ENCODE measurements around the gene EIF2S3. TPM values are rescaled to one million over a fixed set of nuclear protein-coding genes. Genes with fewer than 3 reads are reported as not detected.

EIF2S3 gene
- total and polyA plus RNA-seq, 2 of the 8 experiments (the other 6 are each of a cell fraction or from before 2014, with no cell fraction given): 65.5 to 259 TPM

DNA sequence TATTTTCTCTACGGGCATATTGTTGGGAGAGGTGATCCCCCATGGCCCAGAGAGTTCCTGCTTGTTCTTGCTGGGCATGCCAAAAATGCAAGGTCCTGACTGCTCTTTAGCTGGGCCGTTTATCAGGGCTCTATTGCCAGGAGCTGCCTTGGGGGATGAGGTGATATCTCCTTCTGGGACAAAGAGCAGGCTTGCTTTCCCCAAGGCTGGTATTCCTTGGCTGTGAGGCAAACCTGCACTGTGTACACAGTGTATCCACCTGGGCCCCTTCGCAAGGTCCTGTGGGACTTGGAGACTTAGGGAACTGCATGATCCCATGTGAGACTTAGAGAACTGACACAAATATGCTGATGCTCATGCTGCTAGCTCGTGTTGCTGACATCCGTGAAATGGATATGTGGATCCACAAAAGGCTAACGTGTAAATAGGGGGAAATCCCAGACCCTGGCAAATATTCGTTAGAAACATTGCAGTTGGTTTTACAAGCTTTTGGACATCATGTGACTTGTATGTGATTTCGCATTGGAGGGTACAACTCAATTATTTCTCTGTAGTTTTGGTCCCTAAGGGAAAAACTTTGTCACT lies 70.4 kb downstream of the EIF2S3 start:
- H2AFZ ChIP-seq (ENCODE audit: low read length): no peak overlapping the region
- FAIRE-seq (no peak), DNase-seq (ENCODE audit: low read depth in 1 of 2, low spot score in 2 of 2) (no peak)
- TF ChIP-seq SP4 (IDR thresholded peaks at IDR 0.05; ENCODE audit: low read length) (no peak), SAP30 (IDR thresholded peaks at IDR 0.05; ENCODE audit: insufficient read depth, insufficient replicate concordance, low read length) (no peak), CBX8 (IDR thresholded peaks at IDR 0.05; ENCODE audit: borderline replicate concordance, low read depth, low read length) (no peak), POU5F1 (IDR thresholded peaks at IDR 0.05; ENCODE audit: low read depth, low read length) (no peak), TBP (IDR thresholded peaks at IDR 0.05; ENCODE audit: low read depth, low read length) (no peak), JUN (IDR thresholded peaks at IDR 0.05; ENCODE audit: low read depth, low read length) (no peak), SIN3A (conservative IDR thresholded peaks at IDR 0.05 in 1 of 2, IDR thresholded peaks at IDR 0.05 in 1 of 2; ENCODE audit: low read depth in 1 of 2, low read length in 2 of 2) (no peak), ZNF274 (IDR thresholded peaks at IDR 0.05; ENCODE audit: borderline replicate concordance, extremely low read depth, low read length) (no peak), BACH1 (IDR thresholded peaks at IDR 0.05; ENCODE audit: low read length) (no peak), CEBPB (IDR thresholded peaks at IDR 0.05; ENCODE audit: low read depth, low read length) (no peak), GABPA (IDR thresholded peaks at IDR 0.05; ENCODE audit: borderline replicate concordance, insufficient read depth, low read length) (no peak), BRCA1 (IDR thresholded peaks at IDR 0.05; ENCODE audit: low read depth, low read length) (no peak)
- TF ChIP-seq, protein P1, sequence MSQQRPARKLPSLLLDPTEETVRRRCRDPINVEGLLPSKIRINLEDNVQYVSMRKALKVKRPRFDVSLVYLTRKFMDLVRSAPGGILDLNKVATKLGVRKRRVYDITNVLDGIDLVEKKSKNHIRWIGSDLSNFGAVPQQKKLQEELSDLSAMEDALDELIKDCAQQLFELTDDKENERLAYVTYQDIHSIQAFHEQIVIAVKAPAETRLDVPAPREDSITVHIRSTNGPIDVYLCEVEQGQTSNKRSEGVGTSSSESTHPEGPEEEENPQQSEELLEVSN (IDR thresholded peaks at IDR 0.05): no peak

More for the DNA sequence above, 70.4 kb downstream of the EIF2S3 start:
- H3K23me2 ChIP-seq (ENCODE audit: low read depth, low read length): no peaks in the 10 kb centered on the region
- H3K56ac ChIP-seq (replicated peaks; ENCODE audit: insufficient read length, low read depth, low read length): no peak overlapping the region
- CTCF ChIA-PET (ENCODE audit: partially characterized antibody): interaction anchor here (0.6 kb wide), 1 partner anchor 103 kb away, joined by 3 read pairs; no protein-coding TSS in a partner anchor
- no peak overlapping the region for H3K4me2 ChIP-seq (ENCODE audit: insufficient read depth in 1 of 2, low read depth in 2 of 2, low read length in 2 of 2)
- H2AK5ac ChIP-seq (ENCODE audit: low read depth, low read length): no peak overlapping the region
- no peaks in the 10 kb centered on the region for H3K9me3 ChIP-seq (ENCODE audit: insufficient read depth in 2 of 2, low read depth in 1 of 2, low read length in 1 of 2)
- no peak overlapping the region for H4K5ac ChIP-seq (ENCODE audit: insufficient read length, low read depth, low read length)
- H3K9ac ChIP-seq (replicated peaks in 1 of 4; ENCODE audit: extremely low read depth in 1 of 4, low read depth in 3 of 4, low read length in 3 of 4): no peak overlapping the region
- H3K36me3 ChIP-seq (ENCODE audit: control insufficient read depth in 2 of 4, insufficient read depth in 4 of 4, low read length in 3 of 4): no peaks in the 10 kb centered on the region
- no peak overlapping the region for H3K14ac ChIP-seq (ENCODE audit: insufficient read length)
- H3K18ac ChIP-seq (ENCODE audit: extremely low read depth, low read length): no peak overlapping the region
- H3K23ac ChIP-seq (ENCODE audit: insufficient read length): no peak overlapping the region
- POLR2A ChIA-PET (ENCODE audit: partially characterized antibody): interaction anchor here (1.0 kb wide), 1 partner anchor 495 kb away, joined by 4 read pairs; no protein-coding TSS in a partner anchor
- H2BK12ac ChIP-seq (ENCODE audit: low read depth, low read length): no peak overlapping the region
- no peaks in the 10 kb centered on the region for H4K20me1 ChIP-seq (replicated peaks in 1 of 2; ENCODE audit: control insufficient read depth in 1 of 2, insufficient read depth in 2 of 2, low read length in 2 of 2)
- no peak overlapping the region for H3K4ac ChIP-seq (replicated peaks; ENCODE audit: insufficient read length, low read depth, low read length)
- H2BK120ac ChIP-seq (replicated peaks; ENCODE audit: low read depth, low read length): no peak overlapping the region
- H3K4me1 ChIP-seq (replicated peaks in 1 of 4; ENCODE audit: control insufficient read depth in 3 of 4, insufficient read depth in 4 of 4, low read length in 3 of 4): no peaks in the 10 kb centered on the region
- no peaks in the 10 kb centered on the region for H3K79me1 ChIP-seq (ENCODE audit: low read depth, low read length)
- no peak overlapping the region for H4K8ac ChIP-seq (ENCODE audit: extremely low read depth, insufficient read depth, low read length)
- H3K79me2 ChIP-seq (ENCODE audit: control insufficient read depth in 1 of 2, insufficient read depth in 2 of 2, low read length in 2 of 2): no peaks in the 10 kb centered on the region
- WGBS, 2 experiments (ENCODE audit: extremely low coverage in 1 of 2, insufficient coverage in 1 of 2, insufficient read length in 1 of 2, insufficient replicate concordance in 2 of 2, low coverage in 1 of 2, low lambda C conversion rate in 2 of 2, missing lambda C conversion rate in 1 of 2): 89% methylated on average over 8 of the region's 8 CpGs; no CpG with 5 or more reads in 1 of the 2 experiments
- H3K27me3 ChIP-seq (replicated peaks in 1 of 4; ENCODE audit: control insufficient read depth in 3 of 4, extremely low read depth in 1 of 4, insufficient read depth in 3 of 4, low read length in 3 of 4): no peaks in the 10 kb centered on the region
- no peak overlapping the region for H4K91ac ChIP-seq (replicated peaks; ENCODE audit: insufficient read length, low read length)
- no peak overlapping the region for H2BK15ac ChIP-seq (ENCODE audit: low read length)
- no peak overlapping the region for H3K27ac ChIP-seq (ENCODE audit: low read depth, low read length)
- H2BK5ac ChIP-seq (ENCODE audit: low read depth, low read length): no peak overlapping the region
- 0 out of 2 replicates have a peak overlapping the region, but pooled peaks have one; percentile 10 for H2BK20ac ChIP-seq (ENCODE audit: low read length)
- H3K4me3 ChIP-seq (ENCODE audit: extremely low read depth in 1 of 4, insufficient read depth in 2 of 4, low read depth in 3 of 4, low read length in 4 of 4): no peak overlapping the region

Measured in H1 (cell line).